Calu3 (cell line): ENCODE measurements around the gene RAVER1. TPM values are rescaled to one million over a fixed set of nuclear protein-coding genes. Genes with fewer than 3 reads are reported as not detected.

Experiments used
- BruUV-seq: library from RNA; stranded (reverse); fragments of 400-500 nt; replicated peaks from 2 replicates; lab custom pipeline; 2021; lab: Mats Ljungman, UMichigan
- CTCF ChIA-PET: fragments of 300-600 bp; sonication (Branson Sonifier 250); formaldehyde crosslinking; loops from one replicate; lab custom pipeline; 2022; ENCODE audit warnings: antibody characterized with exemption; lab: Charles Lee
- DNase-seq: peaks from one replicate; pipeline ENCODE4 v3.0.0; 2022
- H3K27ac Mint-ChIP-seq: one replicate; pipeline ENCODE4 v1.8.0; 2022; ENCODE audit warnings: mixed read lengths; ENCODE audit not compliant: unreplicated experiment
- H3K27me3 Mint-ChIP-seq: one replicate; pipeline ENCODE4 v1.8.0; 2022; ENCODE audit warnings: mixed read lengths; ENCODE audit not compliant: unreplicated experiment
- H3K36me3 Mint-ChIP-seq: one replicate; pipeline ENCODE4 v1.8.0; 2022; ENCODE audit warnings: mild to moderate bottlenecking, moderate library complexity, mixed read lengths; ENCODE audit not compliant: insufficient read depth, unreplicated experiment
- H3K4me1 Mint-ChIP-seq: one replicate; pipeline ENCODE4 v1.8.0; 2022; ENCODE audit warnings: mild to moderate bottlenecking, low read depth, mixed read lengths; ENCODE audit not compliant: unreplicated experiment
- H3K4me3 Mint-ChIP-seq: one replicate; pipeline ENCODE4 v1.8.0; 2022; ENCODE audit warnings: mild to moderate bottlenecking, low read depth, moderate library complexity, mixed read lengths; ENCODE audit not compliant: unreplicated experiment
- H3K9me3 Mint-ChIP-seq: one replicate; pipeline ENCODE4 v1.8.0; 2022; ENCODE audit warnings: low read depth, mixed read lengths; ENCODE audit not compliant: unreplicated experiment
- intact Hi-C: fragments of 100-400 bp; cut with micrococcal nuclease; formaldehyde crosslinking; loops from one replicate; pipeline ENCODE4 v1.10.0; 2022; ENCODE audit not compliant: unreplicated experiment
- total RNA-seq: library from RNA; stranded (reverse); gene quantifications from 2 replicates; pipeline ENCODE4 v1.2.3, GENCODE V29; 2022
- TF ChIP-seq, protein P1 (sequence below): fragments of 200-600 bp; IDR thresholded peaks from one replicate; pipeline ENCODE4 v1.8.0; 2022; ENCODE audit warnings: antibody characterized with exemption; ENCODE audit not compliant: unreplicated experiment

RAVER1 gene
- total RNA-seq, 1 experiment from 2014 or later: 43.2 TPM

DNA sequence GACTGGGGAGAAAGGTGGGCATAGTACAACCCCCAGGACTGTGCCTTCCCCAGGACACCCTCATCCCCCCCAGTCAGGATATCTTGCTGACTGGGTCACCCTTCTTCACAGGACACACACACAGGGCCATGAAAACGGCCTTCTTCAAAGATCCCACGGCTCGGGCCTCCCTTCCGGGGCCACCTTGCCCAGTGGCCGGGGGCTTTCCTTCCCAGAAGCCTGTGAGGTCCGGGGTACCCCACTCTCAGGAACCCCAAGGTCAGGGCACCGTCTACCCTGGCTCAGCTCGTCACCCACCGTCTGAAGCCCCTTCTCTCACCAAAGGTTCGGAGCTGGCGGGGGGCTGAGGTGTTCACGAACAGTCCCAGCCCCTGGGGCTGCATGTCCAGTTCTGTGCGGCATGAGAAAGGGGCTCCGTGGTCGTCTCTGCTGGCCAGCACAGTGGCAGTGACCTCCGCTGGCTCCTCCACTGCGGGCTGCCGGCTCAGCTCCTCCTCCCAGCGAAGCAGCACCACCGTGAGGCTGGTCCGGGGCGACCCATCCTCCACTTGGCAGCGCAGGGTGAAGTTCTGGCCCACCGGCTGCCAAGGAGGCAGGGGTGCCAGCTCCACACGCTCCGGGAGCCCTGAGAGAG, 2.1 kb upstream of the RAVER1 start:
- H3K27me3 Mint-ChIP-seq: no peaks in the 10 kb centered on the region
- TF ChIP-seq, protein P1, sequence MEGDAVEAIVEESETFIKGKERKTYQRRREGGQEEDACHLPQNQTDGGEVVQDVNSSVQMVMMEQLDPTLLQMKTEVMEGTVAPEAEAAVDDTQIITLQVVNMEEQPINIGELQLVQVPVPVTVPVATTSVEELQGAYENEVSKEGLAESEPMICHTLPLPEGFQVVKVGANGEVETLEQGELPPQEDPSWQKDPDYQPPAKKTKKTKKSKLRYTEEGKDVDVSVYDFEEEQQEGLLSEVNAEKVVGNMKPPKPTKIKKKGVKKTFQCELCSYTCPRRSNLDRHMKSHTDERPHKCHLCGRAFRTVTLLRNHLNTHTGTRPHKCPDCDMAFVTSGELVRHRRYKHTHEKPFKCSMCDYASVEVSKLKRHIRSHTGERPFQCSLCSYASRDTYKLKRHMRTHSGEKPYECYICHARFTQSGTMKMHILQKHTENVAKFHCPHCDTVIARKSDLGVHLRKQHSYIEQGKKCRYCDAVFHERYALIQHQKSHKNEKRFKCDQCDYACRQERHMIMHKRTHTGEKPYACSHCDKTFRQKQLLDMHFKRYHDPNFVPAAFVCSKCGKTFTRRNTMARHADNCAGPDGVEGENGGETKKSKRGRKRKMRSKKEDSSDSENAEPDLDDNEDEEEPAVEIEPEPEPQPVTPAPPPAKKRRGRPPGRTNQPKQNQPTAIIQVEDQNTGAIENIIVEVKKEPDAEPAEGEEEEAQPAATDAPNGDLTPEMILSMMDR: no peak
- BruUV-seq: no TSS peak
- CTCF ChIA-PET: no interaction called here
- no peaks in the 10 kb centered on the region for H3K9me3 Mint-ChIP-seq
- intact Hi-C loops: no loop called here
- no peak for DNase-seq
- H3K4me1 Mint-ChIP-seq: no peaks in the 10 kb centered on the region
- peaks cover 33% of the 10 kb centered on the region for H3K36me3 Mint-ChIP-seq
- H3K27ac Mint-ChIP-seq: no peak overlapping the region
- H3K4me3 Mint-ChIP-seq: peak overlapping the region; percentile 89

DNA sequence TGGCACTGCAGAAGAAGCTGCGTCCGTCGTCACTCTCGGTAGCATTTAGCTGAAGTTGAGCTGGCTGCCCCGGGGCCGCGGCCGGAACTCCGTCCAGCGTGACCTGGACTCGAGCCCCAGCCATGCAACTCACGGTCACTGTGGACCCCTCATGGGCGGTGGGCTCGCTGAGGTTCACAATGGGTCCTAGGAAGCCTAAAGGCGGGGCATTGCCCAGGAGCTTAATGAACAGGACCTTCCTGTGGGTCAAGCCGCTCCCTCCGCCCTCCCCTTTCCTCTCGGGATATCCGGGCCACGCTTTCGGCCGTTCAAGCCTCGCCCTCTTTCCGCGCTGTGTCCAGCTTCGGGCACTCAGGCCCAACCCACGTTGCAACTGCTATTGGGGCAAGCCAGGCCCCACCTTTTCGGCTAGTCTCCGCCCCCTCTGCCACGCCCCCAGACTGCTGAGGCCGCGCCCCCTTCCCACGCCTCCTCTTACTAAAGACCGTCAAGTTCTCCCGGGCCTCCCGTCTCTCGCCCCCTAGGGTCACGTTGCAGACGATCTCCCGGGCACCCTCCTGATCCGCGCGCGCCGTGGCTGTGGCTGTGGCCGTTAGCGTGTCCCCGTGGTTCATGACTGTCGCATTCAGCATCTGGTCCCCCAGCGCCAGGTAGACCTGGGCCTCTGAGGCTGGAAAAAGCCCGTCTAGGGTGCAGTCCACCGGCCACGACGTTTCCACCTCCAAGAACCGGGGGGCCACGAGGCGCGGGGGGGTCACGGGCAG, 1.4 kb upstream of the RAVER1 start:
- Mint-ChIP-seq H3K36me3 (peaks cover 36% of the 10 kb centered on the region), H3K27ac (no peak overlapping the region), H3K27me3 (no peaks in the 10 kb centered on the region), H3K4me1 (no peaks in the 10 kb centered on the region), H3K9me3 (no peaks in the 10 kb centered on the region), H3K4me3 (peak overlapping the region; percentile 89)
- no TSS peak for BruUV-seq
- CTCF ChIA-PET: interaction anchor here (0.6 to 1.1 kb wide), 5 partner anchors 64 to 402 kb away, joined by 3 to 6 read pairs (median 3); partner anchors contain the start of gene ICAM1
- DNase-seq: peak; percentile 92
- intact Hi-C loops: no loop called here
- TF ChIP-seq, protein P1: no peak

- peaks cover 40% of the 10 kb centered on the region for H3K36me3 Mint-ChIP-seq
- no peak for DNase-seq
- H3K4me1 Mint-ChIP-seq: no peaks in the 10 kb centered on the region
- CTCF ChIA-PET: interaction anchor here (0.6 to 1.1 kb wide), 6 partner anchors 55 to 214 kb away, joined by 3 to 6 read pairs (median 4); partner anchors contain the start of gene ICAM1
- peak overlapping the region; percentile 89 for H3K4me3 Mint-ChIP-seq
- no peaks in the 10 kb centered on the region for H3K9me3 Mint-ChIP-seq
- TSS peak; percentile 86 for BruUV-seq
- intact Hi-C loops: no loop called here
- no peaks in the 10 kb centered on the region for H3K27me3 Mint-ChIP-seq
- TF ChIP-seq, protein P1: no peak
- peak overlapping the region; percentile 66 for H3K27ac Mint-ChIP-seq
Measured at GRCh38 chr19:10333758-10334587, 644 bp upstream of the RAVER1 start.

GRCh38 chr19:10332158-10332964, 968 bp downstream of the RAVER1 start:
- TF ChIP-seq, protein P1: no peak
- TSS peak; percentile 45 for BruUV-seq
- H3K27ac Mint-ChIP-seq: peak overlapping the region; percentile 66
- H3K4me1 Mint-ChIP-seq: no peaks in the 10 kb centered on the region
- no peak for DNase-seq
- no peaks in the 10 kb centered on the region for H3K9me3 Mint-ChIP-seq
- CTCF ChIA-PET: interaction anchor here (0.6 kb wide), 1 partner anchor 11 kb away, joined by 3 read pairs; no protein-coding TSS in a partner anchor
- H3K27me3 Mint-ChIP-seq: no peaks in the 10 kb centered on the region
- intact Hi-C loops: no loop called here
- H3K4me3 Mint-ChIP-seq: peak overlapping the region; percentile 89
- peaks cover 44% of the 10 kb centered on the region for H3K36me3 Mint-ChIP-seq
